ENCODE data around the gene FAM236B.
"Not testable (repeated sequence)": the region's sequence is repeated elsewhere in the genome, so short reads cannot be mapped to it uniquely, and the experiment has no call there.

FAM236B gene

GRCh38 chrX:72782560-72782959, at the start of gene FAM236B:
Gene FAM236B, minus strand, starts transcription at chrX:72782660. Its CDS starts 100 bp downstream, at chrX:72782560.
- not testable (repeated sequence) for DNase-seq (ENCODE audit: low read depth)

GRCh38 chrX:72830701-72831100, 48.2 kb upstream of the FAM236B start:
- not testable (repeated sequence) for DNase-seq (ENCODE audit: low read depth)

DNA sequence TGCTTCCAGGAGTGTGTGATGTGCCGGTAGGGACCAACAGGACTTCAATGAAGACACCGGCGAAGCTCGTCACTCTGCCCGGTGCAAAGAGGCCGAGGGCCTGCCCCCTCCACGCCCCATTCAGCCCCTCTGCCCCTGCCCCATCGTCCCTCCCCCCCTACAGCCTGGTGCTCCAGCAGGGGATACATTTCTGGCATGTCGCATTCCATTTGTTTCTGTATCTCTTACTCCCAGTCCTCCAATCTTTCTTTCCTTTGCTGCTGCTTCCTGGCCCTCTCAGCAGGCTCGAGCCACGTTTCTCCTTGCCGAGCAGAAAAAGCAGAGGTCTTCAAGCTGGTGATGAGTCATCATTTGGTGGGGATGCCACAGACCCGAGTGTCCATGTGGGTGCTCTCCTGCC, 25.6 kb upstream of the FAM236B start, which contains the start of gene FAM236D:
Gene FAM236D, minus strand, starts transcription at position 101 of the 400 bp plus-strand sequence. Its CDS starts 100 bp downstream, at position 1.
- not testable (repeated sequence) for DNase-seq (ENCODE audit: low read depth)

DNA sequence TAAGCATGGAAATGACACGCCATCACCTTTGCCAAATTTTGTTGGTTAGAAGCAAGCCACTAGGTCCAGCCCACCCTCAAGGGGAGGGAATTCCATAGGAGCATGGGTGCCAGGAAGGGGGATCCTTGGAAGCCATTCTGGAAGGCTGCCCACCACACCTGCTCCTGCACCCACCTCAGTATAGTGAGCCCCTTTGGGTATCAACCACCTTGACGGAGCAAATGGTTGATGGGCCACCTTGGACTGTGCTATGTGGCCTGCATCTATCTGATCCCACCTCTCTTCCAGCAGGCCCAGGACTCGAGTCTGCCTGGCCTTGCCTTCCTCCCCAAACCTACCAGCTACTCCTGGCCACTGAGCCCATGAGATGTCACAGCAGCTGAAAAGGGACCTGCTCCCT, 7.9 kb upstream of the FAM236B start:
- not testable (repeated sequence) for DNase-seq (ENCODE audit: low read depth)

DNA sequence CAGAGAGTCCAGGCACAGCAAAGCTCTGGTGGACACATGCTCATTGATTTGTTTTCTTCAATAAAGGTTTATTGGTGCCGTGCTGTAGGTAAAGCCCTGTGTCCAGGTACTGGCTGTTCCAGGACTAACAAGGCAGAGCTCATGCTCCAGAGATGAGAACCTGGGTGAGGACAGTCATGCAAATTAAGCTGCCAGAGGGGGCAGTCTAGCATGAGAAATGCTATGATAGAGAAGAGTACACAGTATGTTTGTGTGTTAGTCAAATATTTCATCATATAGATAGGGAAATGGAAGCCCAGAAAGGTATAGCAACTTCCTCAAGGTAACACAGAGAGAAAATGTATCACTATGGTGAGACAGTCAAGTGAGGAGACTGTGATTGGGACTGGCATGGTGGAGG, 5.7 kb upstream of the FAM236B start:
- DNase-seq (ENCODE audit: low read depth): not testable (repeated sequence)

GRCh38 chrX:72783964-72784363, 1.5 kb upstream of the FAM236B start:
- DNase-seq (ENCODE audit: low read depth): not testable (repeated sequence)

DNA sequence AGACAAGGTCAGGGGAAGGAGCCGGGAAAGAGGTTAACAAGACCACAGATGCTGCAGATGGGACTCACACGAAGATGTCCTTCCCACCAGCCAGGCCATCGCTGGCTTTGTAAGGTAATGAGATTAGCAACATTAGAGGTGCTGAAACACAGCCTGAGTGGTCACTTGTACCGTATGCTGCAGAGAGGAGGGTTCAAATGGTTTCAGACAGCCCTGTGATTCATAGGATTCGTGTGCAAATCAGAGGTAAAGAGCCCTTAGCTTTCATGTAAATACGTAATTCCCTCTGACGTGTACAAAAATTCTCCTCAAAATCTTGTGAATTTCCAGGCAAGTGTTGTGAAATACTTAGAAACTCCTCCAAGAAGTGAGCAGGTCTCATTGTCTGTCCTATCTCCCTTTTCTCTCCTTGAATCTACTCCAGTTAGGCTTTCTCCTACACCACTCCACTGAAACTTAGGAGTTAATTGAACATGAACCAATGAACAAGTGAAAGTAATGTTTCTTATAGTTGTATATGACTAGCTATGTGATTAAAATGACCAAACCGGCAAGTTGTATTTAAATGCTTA, 991 bp upstream of the FAM236B start:
- DNase-seq (ENCODE audit: low read depth): not testable (repeated sequence)

GRCh38 chrX:72778146-72778545, 4.3 kb downstream of the FAM236B start:
- not testable (repeated sequence) for DNase-seq (ENCODE audit: low read depth)

DNA sequence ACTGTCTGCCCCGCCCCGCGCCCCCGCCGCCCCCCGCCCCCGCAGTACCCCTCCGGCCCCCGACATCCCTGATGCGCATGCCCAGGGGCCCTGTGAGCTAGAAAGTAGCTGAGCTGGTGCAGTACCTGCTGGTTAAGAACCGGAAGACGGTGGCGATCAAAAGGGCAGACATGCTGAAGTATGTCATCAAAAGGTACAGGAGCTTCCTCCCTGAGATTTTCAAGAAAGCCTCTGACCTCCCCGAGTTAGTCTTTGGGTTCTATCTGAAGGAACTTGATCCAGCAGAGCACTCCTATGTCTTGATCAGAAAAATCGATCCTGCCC, 5.0 kb downstream of the FAM236B start:
- not testable (repeated sequence) for DNase-seq (ENCODE audit: low read depth)

DNA sequence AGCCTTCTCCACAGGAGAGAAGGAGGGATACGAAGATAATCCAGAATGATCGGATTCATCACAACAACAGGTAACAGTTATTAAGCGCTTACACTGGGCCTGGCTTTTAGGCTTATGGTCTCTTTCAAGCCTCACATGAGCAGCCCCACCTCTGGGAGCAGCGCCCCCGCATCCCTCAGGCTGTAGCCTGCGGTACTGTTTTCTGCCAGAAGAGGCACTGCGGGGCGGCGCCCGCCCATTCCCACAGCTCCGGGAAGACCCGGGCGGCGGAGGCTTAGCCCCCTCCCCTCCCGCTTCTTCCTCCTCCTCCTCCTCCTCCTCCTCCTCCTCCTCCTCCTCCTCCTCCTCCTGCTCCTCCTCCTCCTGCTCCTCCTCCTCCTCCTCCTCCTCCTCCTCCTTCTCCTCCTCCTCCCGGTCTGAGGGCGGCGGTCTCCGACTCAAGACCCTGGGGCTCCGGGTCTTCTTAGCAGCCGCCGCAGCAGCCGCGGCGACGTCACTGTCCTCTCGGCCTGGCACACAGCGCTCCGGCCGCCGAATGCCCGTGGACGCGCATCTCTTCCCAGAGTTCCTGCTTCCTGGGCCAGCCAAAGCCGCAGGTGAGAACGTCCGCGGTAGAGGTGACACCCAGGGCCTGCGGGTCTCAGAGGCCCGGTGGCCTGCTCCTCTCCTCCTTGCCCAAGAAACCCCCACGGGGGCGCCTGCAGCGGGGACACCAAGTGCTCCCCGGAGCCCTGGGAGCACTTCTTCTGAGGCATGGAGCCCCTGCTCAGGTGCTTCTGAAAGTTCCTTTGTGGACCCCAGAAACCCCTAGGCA, 5.6 kb downstream of the FAM236B start, which contains the start of gene DMRTC1B:
Gene DMRTC1B, plus strand, starts transcription at position 238 of the 814 bp plus-strand sequence. CDS start 68,246 bp downstream, outside the sequence.
- not testable (repeated sequence) for DNase-seq (ENCODE audit: low read depth)

DNA sequence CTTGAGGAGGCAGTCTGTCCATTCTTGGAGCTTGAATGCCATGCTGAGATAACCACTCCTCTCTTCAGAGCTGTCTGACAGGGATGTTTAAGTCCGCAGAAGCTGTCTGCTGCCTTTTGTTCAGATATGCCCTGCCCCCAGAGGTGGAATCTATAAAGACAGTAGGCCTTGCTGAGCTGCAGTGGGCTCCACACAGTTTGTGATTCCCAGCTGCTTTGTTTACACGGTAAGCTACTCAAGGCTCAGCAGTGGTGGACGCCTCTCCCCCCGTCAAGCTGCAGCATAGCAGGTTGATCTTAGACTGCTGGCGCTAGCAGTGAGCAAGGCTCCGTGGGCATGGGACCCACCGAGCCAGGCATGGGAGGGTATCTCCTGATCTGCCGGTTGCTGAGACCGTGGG, 22.0 kb downstream of the FAM236B start:
- not testable (repeated sequence) for DNase-seq (ENCODE audit: low read depth)

DNA sequence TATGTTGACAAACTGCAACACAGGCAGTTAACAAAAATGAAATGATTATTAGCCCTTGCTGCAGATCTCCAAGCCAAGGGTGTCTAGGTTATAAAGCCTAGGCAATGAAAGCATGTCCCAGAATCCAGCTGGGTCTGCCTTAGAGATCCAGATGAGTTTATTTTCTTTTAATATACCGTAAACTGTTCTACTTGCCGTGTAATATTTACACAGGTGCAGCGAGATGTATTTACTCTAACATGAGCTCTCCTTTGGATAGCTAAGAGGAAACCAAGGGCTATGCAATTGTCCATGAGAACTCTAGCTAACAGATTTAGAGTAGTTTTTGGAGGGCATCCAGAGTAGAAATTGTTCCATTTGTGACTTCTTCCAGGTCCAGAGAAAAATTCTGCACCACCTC, 33.9 kb downstream of the FAM236B start:
- not testable (repeated sequence) for DNase-seq (ENCODE audit: low read depth)

DNA sequence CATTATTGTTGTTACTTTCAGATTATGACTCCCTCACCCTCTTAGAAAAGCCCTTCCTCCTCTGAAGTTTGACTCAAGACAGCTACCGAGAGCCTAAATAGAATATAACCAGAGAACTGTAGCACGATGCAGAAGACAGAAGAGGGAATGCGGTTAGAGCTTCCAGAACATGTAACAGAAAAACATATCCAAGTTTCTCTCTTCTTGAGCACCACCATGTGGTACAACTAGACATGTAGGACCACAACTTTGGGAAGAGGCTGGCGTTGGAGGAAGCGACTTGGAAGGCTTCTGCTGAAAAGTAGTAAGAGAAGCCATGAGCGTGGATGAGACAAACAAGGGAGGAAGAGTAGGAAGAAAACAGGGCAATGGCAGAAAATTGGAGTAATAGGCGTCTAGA, 36.9 kb downstream of the FAM236B start:
- not testable (repeated sequence) for DNase-seq (ENCODE audit: low read depth)

GRCh38 chrX:72735561-72735960, 46.9 kb downstream of the FAM236B start:
- no peak for DNase-seq (ENCODE audit: low read depth)

GRCh38 chrX:72733636-72734035, 48.8 kb downstream of the FAM236B start:
- not testable (repeated sequence) for DNase-seq (ENCODE audit: low read depth)

Data from activated T-helper 9 cell treated with anti-CD3 and anti-CD28 coated beads, Interleukin-2, amount 50 U/mL, for 16 hours (primary cell).